Gastrocnemius medialis (tissue), 4 donors: ENCODE results near the gene NFU1.

Source experiments
- CTCF ChIP-seq, 5 experiments: fragments of 450-650 bp in 3 of 5; fragments of 200-600 bp in 2 of 5; sonication (generic) in 2 of 5; IDR thresholded peaks in 4 of 5; conservative IDR thresholded peaks in 1 of 5; 1 replicate in 4 of 5; 2 replicates in 1 of 5; pipeline ENCODE4 v1.5.1; 2016 to 2019; ENCODE audit warnings: antibody characterized with exemption in 5 of 5, mild to moderate bottlenecking in 3 of 5, moderate library complexity in 3 of 5
- POLR2A ChIP-seq, 2 donors: fragments of 450-650 bp; IDR thresholded peaks; one replicate each; pipeline ENCODE4 v1.6.1; 2017; ENCODE audit warnings: antibody characterized with exemption in 2 of 2, mild to moderate bottlenecking in 2 of 2, moderate library complexity in 2 of 2

GRCh38 chr2:69353360-69353759 lies 83.9 kb downstream of the NFU1 start:
- TF ChIP-seq CTCF (IDR thresholded peaks at IDR 0.05 in 4 of 5, conservative IDR thresholded peaks at IDR 0.05 in 1 of 5): no peak
- no peak for TF ChIP-seq POLR2A (IDR thresholded peaks at IDR 0.05)
